NCI-H446 (cell line): ENCODE data around the gene SFRP5.

ENCODE experiments used
- DNase-seq, 2 experiments: peaks; one replicate each; lab custom pipeline; 2025; lab: John Stamatoyannopoulos, UW

SFRP5 gene

DNA sequence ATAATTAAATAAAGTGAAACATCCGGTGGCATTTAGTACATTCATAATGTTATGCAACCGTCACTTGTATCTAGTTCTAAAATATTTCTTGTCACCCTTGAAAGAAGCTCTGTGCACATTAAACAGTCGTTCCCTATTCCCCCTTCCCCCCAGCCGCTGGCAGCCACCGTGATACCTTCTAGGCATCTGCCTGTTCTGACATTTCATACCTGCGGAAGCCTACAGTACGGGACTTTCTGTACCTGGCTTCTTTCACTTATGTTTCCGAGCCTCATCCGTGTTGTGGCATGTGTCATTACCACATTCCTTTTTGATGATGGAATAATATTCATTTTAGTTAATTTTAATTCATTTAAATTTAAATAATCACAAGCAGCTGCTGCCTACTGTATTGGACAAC lies 13.9 kb upstream of the SFRP5 start:
- no peak for DNase-seq

DNA sequence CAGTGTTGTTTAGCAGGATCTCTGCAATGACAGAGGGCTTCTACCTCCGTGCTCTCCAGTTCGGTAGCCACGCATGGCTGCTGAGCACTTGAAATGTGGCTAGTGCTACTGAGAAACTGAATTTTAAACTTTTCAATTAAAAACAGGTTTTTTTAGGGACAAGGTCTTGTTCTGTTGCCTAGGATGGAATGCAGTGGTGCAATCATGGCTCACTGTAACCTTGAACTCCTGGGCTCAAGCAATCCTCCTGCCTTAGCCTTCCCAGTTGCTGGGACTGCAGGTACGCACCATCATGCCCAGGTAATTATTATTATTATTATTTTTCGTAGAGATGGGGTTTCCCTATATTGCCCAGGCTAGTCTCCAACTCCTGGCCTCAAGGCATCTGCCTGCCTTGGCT lies 13.4 kb upstream of the SFRP5 start:
- DNase-seq = no peak

DNA sequence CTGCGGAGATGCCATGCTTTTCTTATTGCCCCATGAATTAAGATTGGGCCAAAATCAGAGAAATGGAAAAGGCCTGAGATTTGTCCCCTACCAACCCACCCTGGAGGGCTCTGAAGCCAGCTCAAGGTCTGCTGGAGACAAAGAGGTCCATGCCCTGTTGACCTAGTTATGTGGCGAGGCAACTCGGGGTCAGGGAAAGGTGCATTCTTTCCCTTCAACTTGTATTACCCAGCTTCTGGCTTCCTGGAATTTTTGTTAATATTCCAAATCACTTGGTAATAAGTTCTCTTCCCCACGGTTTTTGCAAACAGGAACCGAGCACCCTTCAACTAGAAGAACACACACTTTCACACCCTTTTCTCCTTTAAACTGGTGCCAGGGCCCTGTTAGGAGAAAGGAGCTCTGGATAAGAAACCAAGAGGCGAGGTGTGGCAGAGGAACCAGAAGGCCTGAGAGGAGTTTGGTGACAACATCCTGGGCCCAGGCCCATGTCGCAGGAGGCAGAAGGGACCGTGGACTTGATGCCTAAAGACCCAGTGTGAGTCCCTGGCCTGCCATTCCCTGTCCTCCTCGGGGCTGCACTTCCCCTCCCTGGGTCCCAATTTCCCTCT lies 12.5 kb upstream of the SFRP5 start:
- no peak for DNase-seq

DNA sequence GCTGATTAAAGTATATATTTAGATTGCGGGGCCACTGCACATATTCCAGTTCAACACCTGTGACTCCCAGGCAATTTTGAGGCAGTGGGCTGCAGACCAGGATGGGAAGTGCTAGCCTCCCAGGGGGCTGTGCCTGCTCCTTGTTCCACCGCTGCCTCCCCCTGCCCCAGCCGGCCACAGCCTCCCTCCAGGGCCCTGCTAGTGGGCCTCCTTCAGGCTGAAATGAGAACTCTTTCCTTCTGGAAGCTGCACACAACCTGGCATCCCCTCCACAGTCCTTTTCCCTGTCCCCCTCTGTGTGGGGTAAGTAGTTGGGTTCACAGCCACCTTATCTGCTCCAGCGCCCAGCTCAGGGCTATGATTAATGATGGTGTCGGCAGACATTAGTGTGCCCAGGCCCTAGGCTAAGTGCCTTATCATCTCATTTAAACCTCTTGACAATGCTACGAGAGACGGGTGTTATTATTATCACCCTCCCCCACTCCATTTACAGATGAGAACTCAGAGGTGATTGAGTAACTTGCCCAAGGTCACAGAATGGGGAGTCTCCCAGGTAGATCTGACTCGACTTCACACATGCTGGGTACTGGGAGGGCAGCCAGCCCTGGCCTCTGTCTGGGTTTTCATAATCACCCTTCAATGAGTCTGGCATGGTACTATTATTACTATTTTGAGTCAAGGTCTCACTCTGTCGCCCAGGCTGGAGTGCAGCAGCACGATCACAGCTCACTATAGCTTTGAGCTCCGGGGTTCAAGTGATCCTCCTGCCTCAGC lies 10.8 kb upstream of the SFRP5 start:
- no peak for DNase-seq

DNA sequence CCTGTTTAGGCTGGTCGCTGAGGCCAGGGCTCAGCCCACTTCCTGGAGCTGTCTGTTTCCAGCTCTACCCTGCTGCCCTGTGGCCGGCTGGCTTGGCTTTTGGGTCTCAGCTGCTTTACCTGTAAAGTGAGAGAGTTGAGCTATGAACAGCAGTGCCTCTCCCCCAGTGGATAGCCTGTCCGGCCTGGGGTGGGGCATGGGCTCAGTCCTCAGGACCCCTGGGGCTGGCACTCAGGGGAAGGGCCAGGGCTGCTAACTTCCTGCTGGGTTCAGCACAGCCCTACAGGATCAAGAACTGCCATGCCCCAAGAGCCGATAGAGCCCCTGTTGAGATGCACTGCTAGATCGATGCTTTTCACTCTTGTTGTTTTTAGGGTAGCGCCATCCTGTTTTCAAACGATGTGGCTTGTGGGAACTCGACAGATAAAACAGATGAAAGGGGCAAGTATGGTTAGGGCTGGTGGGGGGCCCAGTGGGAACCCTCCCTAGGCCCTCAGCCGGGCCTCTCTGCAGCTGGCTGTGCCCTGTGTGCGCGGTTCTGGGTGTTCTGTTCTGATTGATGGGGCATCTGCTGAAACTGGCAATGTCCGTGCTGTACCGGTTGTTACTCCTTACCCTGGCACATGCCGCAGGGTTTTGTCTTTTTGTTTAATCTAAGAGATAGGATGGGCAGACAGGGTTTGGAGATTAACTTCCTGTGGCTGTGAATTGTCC lies 10.0 kb upstream of the SFRP5 start:
- DNase-seq = no peak

DNA sequence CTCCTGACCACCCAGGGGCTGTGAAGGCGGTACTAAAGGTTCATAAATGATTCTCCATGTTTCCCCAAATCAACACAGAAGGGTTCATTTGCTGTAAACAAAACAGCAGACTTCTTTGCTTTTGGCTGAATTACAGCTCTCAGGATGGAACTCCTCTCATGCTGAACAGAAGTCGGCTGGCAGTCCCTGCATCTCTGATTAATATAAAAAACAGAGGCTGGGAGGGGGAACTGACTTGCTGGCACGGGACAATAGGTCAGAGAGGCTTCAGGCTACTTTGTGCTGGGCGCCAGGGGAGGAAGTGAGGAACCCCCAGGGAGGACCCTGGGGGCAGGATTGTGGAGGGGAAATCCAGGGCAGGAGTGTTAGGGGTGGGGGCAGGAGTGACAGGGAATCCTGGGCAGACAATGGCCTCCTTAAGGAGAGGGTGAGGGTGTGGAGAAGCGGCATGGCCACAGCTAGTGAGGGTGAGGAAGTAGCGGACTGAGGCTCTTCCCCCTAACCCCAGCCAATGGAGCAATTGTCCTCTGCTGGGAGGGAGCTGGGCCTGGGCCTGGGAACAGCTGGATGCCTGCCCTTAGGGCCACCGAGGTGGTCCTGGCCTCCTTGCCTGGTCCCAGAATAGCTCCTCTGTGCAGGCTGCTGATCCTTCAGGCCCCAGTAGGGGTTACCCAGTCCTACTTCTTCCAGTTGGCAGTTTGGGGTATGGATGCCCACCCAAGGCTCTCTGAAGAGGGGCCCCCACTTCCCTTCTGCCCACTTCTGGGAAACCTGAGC lies 9.2 kb upstream of the SFRP5 start:
- peak in 1 of 2 experiments; percentile 36 for DNase-seq

DNA sequence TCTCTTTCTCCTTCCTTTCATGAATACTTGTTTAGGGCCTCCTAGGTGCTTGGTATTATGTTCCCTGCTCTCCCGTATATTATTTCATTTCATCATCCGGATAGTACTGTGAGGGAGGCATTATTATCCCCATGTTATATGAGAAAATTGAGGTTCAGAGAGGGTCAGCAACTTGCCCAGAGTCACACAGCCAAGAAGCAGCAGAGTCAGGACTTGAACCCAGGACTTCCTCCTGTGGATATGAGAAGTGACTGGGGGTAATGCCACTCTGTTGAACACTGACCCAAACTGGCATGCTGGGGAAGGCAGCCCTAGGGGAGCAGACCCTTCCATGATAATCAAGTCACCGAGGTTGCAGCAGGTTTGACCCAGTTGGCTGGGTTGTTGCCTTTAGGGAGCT lies 8.2 kb upstream of the SFRP5 start:
- DNase-seq = no peak

DNA sequence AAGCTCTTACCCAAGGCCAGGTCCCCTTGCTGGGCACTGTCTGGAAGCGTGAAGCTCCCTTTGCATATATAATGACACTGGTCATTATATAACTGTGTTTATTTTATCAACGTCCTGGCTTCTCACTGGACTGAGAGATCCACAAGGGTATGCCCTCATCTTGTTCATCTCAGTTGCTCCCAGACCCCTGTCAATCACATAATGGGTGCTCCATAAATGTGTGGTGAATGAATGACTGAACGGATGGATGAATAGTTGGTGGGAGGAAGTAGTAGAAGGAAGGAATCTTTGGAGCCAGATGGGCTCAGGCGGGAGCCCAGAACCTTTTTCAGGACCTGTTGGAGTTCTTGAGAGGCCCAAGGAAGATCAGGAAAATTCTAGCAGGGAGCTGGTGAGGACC lies 7.7 kb upstream of the SFRP5 start:
- no peak for DNase-seq

DNA sequence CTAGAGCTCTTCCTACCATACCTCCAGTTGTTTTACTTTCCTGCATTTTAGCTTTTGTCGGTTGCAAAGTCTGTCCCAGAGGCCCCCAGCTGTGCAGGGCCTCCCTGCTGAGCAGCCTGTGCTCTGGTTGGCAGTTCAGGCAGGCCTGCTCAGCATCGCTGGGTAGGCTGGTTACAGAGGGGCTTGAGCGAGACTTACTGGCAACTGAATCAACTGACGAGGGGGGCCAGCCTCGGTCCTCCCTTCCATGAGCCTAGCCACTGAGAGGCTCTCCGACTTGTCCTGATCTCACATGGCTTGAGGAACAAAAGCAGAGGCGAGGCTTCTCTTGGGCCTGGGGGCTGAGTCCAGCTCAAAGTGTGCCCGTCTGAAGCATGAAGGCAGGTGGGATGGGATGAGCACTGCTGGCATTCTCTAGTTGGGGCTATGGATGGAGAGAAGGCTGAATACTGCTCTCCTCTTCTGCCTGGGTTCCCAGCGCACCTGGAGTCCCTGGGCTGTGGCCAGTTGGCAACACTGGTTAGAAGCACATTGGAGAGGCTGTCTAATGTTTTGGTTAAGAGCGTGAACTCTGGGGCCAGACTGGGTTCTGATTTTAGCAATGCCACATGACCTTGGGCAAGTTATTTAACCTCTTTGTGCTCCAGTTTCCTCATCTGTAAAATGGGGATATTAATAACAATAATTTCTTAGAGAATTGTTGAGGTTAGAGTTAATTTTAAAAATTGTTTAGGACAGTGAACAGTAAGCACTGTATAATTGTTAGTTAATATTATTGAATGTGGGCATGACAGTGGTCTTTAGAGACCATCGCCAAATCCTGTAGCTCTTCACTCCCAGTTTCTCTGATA lies 6.9 kb upstream of the SFRP5 start:
- DNase-seq = no peak

DNA sequence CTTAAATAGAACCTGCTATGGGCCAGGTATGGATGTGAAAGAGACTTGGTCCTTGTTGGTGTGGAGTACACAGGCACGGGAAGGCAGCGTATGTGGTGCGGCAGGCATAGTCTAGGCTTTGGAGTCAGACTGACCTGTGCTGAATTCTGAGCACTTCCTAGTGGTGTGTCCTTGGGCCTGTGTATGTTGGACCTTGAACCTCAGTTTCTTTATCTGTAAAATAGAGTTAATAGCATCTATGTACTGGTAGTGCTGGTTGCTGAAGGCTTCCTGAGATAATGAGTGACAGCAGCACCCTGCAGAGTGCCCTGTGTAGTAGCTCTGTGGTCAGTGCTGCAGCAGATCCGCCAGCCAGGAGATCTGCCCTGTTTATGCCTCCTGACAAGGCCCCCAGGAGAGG lies 5.3 kb upstream of the SFRP5 start:
- DNase-seq = no peak

DNA sequence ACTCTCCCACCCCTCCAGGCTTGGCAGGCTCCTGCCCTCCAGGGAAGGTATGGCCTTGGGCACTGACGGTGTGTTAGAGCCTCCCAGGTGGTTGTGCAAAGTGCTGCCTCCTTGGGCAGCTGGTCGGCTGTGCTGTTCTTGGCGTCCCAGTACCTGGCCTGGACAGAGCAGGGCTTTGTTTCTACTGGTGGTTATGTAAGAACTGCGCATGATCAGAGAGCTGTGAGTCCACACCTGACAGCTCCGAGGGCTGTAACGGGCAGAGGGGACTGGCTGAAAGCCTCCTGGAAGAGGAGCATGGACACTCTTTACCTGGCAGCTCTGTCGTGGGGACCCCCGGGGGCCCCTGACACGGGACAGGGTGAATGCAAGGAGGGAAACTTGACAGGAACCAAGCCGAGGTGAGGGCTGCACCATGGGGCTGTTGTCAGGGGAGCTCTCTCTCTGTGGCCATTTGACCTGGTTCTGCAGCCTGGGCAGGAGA lies 3.1 kb upstream of the SFRP5 start:
- DNase-seq = no peak

DNA sequence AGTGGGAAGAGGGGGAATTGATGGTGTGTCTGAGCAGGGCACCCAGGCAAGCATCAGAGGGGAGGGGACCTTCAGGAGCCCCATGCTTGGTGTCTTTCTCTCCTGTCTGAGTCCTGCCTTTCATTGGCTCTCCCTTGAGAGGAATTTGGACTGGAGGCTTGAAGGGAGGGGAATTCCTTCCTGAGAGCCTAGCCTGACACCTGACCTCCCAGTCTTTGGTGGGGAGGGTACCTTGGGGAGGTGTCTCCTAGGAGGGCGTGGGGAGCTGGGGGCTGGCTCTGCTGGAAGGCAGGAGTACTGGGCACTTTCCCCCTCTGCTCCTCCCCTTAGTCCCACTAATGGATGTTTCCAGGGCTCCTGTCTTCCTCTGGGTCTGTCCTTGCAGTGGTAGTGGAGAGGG lies 1.3 kb upstream of the SFRP5 start:
- no peak for DNase-seq

DNA sequence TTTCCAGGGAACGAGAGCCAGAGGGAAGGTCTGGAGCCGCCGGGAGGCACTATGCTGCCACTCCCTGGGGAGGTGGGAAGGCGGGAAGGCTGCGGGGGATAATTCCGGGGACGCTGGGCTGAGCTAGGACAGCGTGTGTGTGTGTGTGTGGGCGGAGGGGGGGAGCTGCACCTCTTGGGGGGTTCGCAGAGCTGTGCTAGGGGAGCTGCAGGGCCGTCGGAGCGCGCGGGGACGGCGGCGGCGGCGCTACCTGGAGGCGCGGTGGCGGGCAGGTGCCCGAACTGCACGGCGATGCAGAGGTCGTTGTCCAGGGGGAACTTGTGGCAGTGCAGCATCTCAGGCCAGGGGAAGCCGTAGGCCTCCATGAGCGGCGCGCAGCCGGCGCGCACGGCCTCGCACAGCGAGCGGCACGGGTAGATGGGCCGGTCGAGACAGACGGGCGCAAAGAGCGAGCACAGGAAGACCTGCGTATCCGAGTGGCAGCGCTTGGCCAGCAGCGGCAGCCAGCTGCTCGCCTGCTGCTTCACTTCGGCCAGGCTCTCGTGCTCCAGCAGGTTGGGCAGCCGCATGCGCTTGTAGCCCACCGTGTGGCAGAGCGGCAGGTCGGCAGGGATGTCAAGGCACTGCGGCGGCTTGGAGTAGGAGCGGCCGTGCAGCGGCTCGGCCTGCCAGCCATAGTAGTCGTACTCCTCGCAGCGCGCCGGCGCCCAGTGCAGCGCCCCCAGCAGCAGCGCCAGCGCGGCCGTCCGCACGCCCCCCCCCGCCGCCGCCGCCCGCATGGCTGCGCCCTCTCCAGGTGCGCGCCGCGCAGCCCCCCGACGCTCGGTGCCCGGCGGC lies 526 bp downstream of the SFRP5 start:
- no peak for DNase-seq

DNA sequence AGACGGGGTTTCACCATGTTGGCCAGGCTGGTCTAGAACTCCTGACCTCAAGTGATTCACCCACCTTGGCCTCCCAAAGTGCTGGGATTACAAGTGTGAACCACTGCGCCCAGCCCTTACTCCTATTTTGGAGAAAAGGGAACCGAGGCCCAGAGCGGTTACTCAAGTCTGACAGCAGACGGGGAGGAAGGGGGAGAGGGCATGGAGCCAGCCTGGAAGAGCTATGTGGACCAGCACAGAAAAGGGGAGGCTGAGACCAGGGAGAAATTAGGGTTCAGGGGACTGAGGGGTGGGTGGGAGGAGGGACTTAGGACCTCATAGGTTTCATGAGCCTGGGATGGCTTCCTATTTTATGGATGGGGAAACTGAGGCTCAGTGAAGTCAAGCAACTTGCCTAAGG lies 1.5 kb downstream of the SFRP5 start:
- DNase-seq = no peak

DNA sequence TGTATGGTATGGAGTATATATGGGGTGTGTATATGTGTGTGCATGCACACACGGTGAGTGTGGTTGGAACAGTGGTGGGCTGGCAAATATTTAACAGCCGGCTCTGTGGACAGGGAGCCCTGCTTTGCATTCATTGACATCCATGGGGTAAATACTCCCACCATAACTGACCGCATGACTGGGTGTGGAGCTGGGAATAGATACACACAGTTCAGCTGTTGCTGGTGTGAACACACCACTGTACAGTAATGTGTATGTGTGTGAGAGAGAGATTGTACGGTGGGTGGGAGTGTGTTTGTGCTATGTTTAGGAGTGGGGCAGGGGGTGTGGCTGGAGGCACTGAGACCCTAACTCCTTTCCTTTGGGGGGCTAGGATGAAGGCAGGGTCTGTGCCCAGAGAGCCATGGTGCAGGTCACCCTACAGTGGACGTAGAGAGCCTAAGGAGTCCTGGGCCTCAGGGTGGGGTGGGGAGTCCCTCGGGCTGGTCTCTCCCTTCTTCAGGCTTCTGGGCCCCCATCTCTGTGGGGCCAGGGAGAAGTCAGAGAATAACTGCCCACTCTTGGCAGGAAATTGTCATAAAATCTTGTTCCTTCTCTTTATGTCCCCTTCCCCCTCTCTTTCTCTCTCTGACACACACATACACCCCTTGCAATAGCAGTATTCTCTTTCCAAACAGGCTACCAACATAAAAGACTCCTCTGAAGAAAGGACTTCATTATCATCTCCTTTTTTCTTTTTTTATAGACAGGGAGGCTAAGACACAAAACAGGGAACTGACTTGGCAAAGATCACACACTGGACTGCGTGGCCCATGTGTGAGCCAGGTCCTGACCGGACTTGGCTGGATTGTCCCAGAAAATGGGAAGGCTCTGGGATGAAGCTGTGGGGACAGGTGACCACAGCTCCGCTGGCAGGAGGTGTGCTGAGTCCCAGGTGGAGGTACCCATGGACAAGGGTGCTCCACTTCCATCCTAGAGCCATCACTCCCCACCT lies 3.2 kb downstream of the SFRP5 start:
- DNase-seq = no peak

DNA sequence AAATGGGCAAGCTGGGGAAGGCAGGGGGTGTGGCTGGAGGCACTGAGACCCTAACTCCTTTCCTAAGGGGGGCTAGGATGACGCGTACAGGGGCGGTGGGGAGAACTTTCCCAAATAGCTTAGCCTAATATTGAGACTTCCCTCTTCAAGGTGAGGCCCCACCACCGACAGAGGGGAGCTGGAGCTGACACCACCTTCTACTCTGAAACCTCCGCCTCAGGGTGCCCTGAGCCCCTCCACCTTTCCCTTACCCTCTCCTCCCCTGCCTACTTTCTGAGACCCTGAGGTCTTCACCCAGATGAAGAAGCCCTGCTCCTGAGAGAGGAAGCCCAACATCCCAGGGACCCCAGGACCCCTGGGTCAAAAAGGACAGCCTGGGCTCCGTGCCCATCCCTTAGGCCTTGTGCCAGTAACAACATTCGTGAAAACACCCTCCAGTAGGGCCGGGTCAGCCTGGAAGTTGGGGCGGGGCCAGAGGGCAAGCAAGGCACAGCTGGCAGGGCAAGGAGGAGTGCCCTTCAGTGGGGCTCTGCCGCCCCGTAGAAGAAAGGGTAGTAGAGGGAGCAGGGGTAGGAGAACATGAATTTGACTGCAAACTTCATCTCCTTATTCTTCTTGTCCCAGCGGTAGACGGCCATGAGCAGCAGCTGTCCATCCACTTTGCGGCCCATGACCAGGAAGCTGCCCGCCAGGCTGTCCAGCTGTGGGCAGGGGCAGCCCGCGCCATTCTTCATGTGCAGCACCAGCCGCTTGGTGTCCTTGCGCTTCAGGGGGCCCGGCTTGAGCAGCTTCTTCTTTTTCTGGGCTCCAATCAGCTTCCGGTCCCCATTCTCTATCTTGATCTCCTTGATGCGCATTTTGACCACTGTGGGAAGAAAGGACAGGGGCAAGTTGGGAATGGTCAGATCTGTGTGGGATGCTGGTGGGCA lies 4.5 kb downstream of the SFRP5 start:
- no peak for DNase-seq

DNA sequence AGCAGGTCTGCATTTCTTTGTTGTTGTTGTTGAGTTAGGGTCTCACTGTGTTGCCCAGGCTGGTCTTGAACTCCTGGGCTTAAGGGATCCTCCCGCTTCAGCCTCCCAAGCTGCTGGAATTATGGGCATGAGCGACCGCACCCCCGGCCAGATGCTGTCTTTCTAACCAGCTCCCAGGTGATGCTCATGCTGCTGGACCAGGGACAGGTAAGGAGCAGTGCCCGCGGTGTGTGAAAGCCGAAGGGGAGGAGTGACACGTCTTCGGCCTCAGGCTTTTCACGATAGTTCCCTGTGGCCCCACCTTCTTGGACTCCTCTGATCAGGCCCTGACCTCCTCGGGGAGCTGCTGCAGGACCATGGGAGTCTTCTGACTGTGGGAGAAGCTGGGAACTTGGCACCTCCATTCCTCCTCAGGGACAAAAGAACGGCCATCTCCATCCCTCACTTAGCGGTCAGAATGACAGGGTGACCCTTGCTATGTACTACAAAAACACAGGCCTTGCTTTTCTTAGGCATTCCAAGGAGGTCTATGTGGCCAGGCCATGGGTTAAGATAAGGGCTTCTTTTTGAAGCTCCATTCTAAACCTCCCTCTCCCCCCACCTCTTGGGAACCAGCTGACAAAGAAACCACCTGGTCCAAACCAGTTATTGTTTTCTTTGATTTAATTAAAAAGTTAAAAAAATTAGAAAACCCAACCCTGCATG lies 5.5 kb downstream of the SFRP5 start:
- no peak for DNase-seq

DNA sequence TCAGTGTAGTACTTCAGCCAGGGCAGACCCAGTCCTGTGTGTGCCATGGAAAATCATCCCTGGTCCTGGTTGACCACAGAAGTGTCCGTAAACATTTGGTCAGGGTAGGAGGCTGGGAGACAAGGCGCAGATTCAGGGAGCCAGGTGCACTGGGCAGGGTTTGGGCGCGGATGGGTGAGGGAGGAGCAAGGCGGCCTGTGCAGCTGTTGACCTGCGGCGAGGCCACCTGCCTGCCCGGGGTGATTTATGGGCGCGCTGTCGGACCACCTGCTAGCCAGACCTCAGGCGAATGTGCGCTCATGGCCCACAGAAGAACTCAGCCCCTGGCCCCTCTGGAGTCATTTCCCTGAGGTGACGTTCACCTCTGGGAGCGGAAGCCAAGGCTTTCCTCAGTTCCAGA lies 6.6 kb downstream of the SFRP5 start:
- DNase-seq = no peak
